HG03280 (cell line): ENCODE results near the gene PRAMEF11.

Experiments used
- ATAC-seq: cut with Tn5 transposase; IDR thresholded peaks from one replicate; pipeline ENCODE4 v1.9.1; 2021; ENCODE audit warnings: mild to moderate bottlenecking, moderate library complexity; ENCODE audit not compliant: unreplicated experiment

Gene PRAMEF11

DNA sequence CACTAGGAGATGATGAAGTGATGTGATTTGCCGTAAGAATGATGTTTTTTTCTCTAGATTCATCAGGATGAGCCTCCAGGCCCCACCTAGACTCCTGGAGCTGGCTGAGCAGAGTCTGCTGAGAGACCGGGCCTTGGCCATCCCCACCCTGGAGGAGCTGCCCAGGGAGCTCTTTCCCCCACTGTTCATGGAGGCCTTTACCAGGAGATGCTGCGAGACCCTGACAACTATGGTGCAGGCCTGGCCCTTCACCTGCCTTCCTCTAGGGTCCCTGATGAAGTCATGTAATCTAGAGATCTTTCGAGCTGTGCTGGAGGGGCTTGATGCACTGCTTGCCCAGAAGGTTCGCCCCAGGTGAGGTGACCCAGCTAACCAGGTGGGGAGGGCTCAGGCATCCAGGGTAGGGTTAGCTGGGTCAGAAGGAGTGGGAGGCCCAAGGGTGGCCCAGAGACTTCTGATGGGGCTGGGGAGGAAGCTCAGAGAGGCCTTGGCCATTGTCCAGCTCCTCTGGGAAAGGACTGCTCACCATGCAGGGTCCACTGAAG is 56.3 kb downstream of the PRAMEF11 start:
- no peak for ATAC-seq
